ENCODE measurements around the gene SORCS3.

The SORCS3 gene

DNA sequence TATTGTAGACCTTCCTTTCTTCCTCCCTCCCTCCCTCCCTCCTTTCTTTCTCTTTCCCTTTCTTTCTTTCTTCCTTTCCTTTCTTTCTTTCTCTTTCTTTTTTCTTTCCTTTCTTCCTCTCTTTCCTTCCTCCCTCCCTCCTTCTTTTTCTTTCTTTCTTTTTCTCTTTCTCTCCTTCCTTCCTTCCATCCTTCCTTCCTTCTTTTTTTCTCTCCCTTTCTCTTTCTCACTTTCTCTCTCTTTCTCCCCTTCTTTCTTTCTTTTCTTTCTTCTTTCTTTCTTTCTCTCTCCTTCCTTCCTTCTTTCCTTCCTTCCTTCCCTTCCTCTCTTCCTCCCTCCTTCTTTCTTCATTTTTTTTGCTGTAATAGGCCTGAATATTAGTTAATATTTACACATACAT is 638.0 kb downstream of the SORCS3 start:
- DNase-seq: no peak

- no peak for DNase-seq
Observed at GRCh38 chr10:105280895-105281294, 639.8 kb downstream of the SORCS3 start.

- no peak for DNase-seq
Observed at GRCh38 chr10:105284476-105285215, 643.6 kb downstream of the SORCS3 start.

GRCh38 chr10:105288026-105288425 is 646.9 kb downstream of the SORCS3 start:
- DNase-seq: no peak

DNA sequence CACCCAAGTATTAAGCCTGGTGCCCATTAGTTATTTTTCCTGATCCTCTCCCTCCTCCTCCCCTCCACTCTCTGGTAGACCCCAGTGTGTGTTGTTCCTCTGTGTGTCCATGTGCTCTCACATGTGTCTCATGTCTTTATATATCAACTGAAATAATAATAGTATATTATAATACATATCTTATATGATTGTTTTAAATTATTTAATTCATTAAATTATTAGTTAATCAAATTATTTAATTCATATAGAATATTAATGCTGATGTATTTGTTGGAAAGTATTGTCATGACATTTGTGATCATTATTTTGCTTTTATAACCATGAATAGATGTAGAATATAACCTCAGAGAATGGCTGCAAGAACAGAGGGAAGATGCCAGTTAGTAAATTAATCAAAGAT is 647.5 kb downstream of the SORCS3 start:
- no peak for DNase-seq

- no peak for DNase-seq
Observed at GRCh38 chr10:105291571-105291970, 650.5 kb downstream of the SORCS3 start.

- DNase-seq: no peak
Observed at GRCh38 chr10:105292236-105292635, 651.1 kb downstream of the SORCS3 start.

Data from stimulated activated CD4-positive, alpha-beta T cell treated with anti-CD3 and anti-CD28 coated beads, Interleukin-12 subunit alpha, Interleukin-12 subunit beta, amount 100 ng/mL, for 4 hours (primary cell).